ENCODE data around the gene ARHGEF39. TPM values are rescaled to one million over a fixed set of nuclear protein-coding genes. Genes with fewer than 3 reads are reported as not detected.
"Not testable (repeated sequence)": the region's sequence is repeated elsewhere in the genome, so short reads cannot be mapped to it uniquely, and the experiment has no call there.

Gene ARHGEF39
- polyA plus RNA-seq, 3 donors from 2014 or later = 0.92 to 1.9 (median 1.1) TPM

GRCh38 chr9:35650341-35651158 is 14.4 kb downstream of the ARHGEF39 start, which contains the start of gene SIT1:
TSS of gene SIT1 (minus strand) at chr9:35650931. CDS start at chr9:35650853, 78 bp downstream.
- Mint-ChIP-seq H3K36me3 (no peaks in the 10 kb centered on the region), H3K27me3 (ENCODE audit: low read depth in 3 of 3) (peaks cover 10 to 18% (median 10%) of the 10 kb centered on the region in 3 donors), H3K4me3 (no peak within 1 kb of the TSS), H3K4me1 (peaks cover 45 to 51% of the 10 kb centered on the region in 2 donors), H3K9me3 (no peaks in the 10 kb centered on the region), H3K27ac (peak within 1 kb of the TSS in 3 of 6 donors; percentile 15 to 50 (median 37))
- no peak for DNase-seq

GRCh38 chr9:35649431-35650340 is 15.3 kb downstream of the ARHGEF39 start:
- H3K4me1 Mint-ChIP-seq = peaks cover 47 to 57% of the 10 kb centered on the region in 2 donors
- H3K27me3 Mint-ChIP-seq (ENCODE audit: low read depth in 3 of 3) = peaks cover 10 to 18% (median 10%) of the 10 kb centered on the region in 3 donors
- peak overlapping the region in 3 of 5 donors; percentile 25 to 41 (median 30) for H3K4me3 Mint-ChIP-seq
- no peak for DNase-seq
- H3K9me3 Mint-ChIP-seq = no peaks in the 10 kb centered on the region
- H3K36me3 Mint-ChIP-seq = no peaks in the 10 kb centered on the region
- peak overlapping the region in 4 of 6 donors; percentile 60 to 79 (median 72) for H3K27ac Mint-ChIP-seq

DNA sequence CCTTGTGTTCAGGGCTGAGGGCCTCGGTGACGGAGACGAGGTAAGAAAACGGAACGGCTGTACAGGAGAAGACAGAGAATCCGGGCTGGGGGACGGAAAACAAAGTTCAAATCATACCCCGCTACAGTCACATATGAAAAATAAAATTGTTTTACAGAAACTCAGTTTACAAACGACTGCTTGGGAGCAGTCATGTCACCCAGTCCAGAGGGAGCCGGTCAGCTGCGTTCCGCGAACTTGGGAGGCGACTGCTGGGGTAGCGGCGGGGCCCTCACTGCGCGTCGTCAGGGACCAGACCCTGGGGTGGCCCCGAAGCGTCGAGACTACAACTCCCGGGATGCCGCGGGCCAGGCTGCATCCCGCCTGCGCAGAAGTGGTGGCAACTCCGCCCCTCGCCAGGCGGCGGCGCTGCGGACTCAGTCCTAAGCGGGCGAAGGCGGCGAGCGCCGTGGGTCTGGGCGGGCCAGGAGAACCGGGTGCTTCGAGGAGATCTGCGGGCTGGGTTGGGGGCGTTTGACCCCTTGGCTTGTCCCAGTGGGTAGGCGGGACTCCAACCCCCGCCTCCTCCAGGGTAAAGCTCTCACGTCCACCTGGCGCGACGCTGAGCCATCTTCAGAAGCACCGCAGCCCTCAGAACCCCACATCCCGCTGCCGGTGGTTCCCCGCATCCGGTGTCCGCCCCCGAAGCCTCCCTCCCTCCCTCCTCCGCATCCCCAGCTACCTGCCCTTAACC is 18.3 kb downstream of the ARHGEF39 start:
- Mint-ChIP-seq H3K36me3 (peaks cover 0 to 4% (median 4%) of the 10 kb centered on the region in 3 donors), H3K4me1 (peaks cover 57 to 73% of the 10 kb centered on the region in 2 donors), H3K27me3 (ENCODE audit: low read depth in 3 of 3) (peaks cover 10 to 18% (median 10%) of the 10 kb centered on the region in 3 donors), H3K9me3 (no peaks in the 10 kb centered on the region), H3K4me3 (peak overlapping the region; percentile 92 to 100 (median 96)), H3K27ac (peak overlapping the region; percentile 97 to 99 (median 98))
- peak; percentile 91 to 92 (median 91) for DNase-seq

GRCh38 chr9:35646153-35646532 is 18.9 kb downstream of the ARHGEF39 start:
- DNase-seq = no peak
- Mint-ChIP-seq H3K4me3 (peak overlapping the region; percentile 92 to 100 (median 96)), H3K27ac (peak overlapping the region; percentile 97 to 99 (median 98)), H3K36me3 (peaks cover 0 to 5% (median 4%) of the 10 kb centered on the region in 3 donors), H3K9me3 (no peaks in the 10 kb centered on the region), H3K4me1 (peaks cover 62 to 73% of the 10 kb centered on the region in 2 donors), H3K27me3 (ENCODE audit: low read depth in 3 of 3) (peaks cover 10 to 18% (median 10%) of the 10 kb centered on the region in 3 donors)

GRCh38 chr9:35645736-35646135 is 19.3 kb downstream of the ARHGEF39 start:
- DNase-seq = not testable (repeated sequence)
- peak overlapping the region; percentile 92 to 100 (median 96) for H3K4me3 Mint-ChIP-seq
- peaks cover 66 to 76% of the 10 kb centered on the region in 2 donors for H3K4me1 Mint-ChIP-seq

GRCh38 chr9:35643046-35643445 is 21.9 kb downstream of the ARHGEF39 start:
- no peak for DNase-seq
- no peak overlapping the region for H3K4me3 Mint-ChIP-seq
- H3K27ac Mint-ChIP-seq = peak overlapping the region in 3 of 6 donors; percentile 3 to 53 (median 28)

More at GRCh38 chr9:35645736-35646135, 19.3 kb downstream of the ARHGEF39 start:
- not testable (repeated sequence) for H3K9me3 Mint-ChIP-seq, H3K36me3 Mint-ChIP-seq
- peaks cover 10 to 18% (median 10%) of the 10 kb centered on the region in 3 donors for H3K27me3 Mint-ChIP-seq (ENCODE audit: low read depth in 3 of 3)
- H3K27ac Mint-ChIP-seq = peak overlapping the region; percentile 97 to 99 (median 98)

DNA sequence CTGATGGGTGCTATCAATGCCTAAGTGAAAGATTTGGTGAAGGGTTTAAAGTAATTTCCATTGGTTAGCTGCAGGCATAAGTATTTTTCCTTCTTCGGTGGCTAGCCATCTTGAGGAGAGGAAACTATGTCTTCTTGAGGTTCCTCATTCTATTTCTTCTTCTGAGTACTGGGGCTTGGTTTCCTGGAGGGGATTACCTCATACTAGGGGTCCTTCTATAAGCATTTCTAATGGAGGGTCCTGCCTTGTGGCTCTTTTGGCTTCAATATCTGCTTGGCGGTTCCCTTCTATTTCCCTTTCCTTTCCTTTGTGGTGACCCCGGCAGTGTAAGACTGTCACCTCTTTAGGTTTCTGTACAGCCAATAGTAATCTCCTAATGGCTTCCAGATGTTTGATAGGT is 23.5 kb downstream of the ARHGEF39 start:
- not testable (repeated sequence) for H3K27me3 Mint-ChIP-seq (ENCODE audit: low read depth in 3 of 3); DNase-seq; H3K9me3 Mint-ChIP-seq
- Mint-ChIP-seq H3K4me1 (peaks cover 76 to 88% of the 10 kb centered on the region in 2 donors), H3K4me3 (peak overlapping the region in 2 of 5 donors; percentile 14 to 57), H3K36me3 (peaks cover 10 to 16% (median 12%) of the 10 kb centered on the region in 3 donors), H3K27ac (peak overlapping the region in 5 of 6 donors; percentile 21 to 85 (median 55))

More at GRCh38 chr9:35643046-35643445, 21.9 kb downstream of the ARHGEF39 start:
- H3K4me1 Mint-ChIP-seq = peaks cover 72 to 85% of the 10 kb centered on the region in 2 donors
- H3K36me3 Mint-ChIP-seq = peaks cover 9 to 16% (median 10%) of the 10 kb centered on the region in 3 donors
- peaks cover 10 to 15% (median 10%) of the 10 kb centered on the region in 3 donors for H3K27me3 Mint-ChIP-seq (ENCODE audit: low read depth in 3 of 3)
- H3K9me3 Mint-ChIP-seq = no peaks in the 10 kb centered on the region

DNA sequence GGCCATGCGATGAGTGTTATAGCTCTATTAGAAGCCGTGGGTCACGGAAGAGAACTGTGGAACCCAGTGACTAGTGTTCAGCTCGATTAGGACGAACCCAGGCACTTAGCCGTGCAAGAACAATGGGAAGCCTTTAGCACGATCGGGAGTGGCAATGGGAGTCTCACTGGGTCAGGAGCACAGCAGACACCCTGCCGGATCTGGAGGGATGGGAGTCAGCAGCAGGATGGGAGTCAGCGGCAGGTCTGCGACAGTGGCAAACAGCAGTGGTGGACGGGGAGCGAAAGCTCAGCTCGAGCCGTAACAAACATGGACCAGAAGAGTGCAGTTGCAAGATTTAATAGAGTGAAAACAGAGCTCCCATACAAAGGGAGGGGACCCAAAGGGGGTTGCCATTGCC is 24.6 kb downstream of the ARHGEF39 start:
- not testable (repeated sequence) for H3K27me3 Mint-ChIP-seq (ENCODE audit: low read depth in 3 of 3)
- peaks cover 76 to 88% of the 10 kb centered on the region in 2 donors for H3K4me1 Mint-ChIP-seq

GRCh38 chr9:35639631-35640030 is 25.4 kb downstream of the ARHGEF39 start:
- Mint-ChIP-seq H3K27ac (peak overlapping the region; percentile 95 to 98 (median 97)), H3K36me3 (peaks cover 10 to 16% (median 12%) of the 10 kb centered on the region in 3 donors), H3K27me3 (ENCODE audit: low read depth in 3 of 3) (peaks cover 0 to 2% (median 0%) of the 10 kb centered on the region in 3 donors), H3K4me3 (peak overlapping the region; percentile 59 to 91 (median 75)), H3K4me1 (peaks cover 79 to 91% of the 10 kb centered on the region in 2 donors), H3K9me3 (no peaks in the 10 kb centered on the region)
- no peak for DNase-seq

More for the DNA sequence above, 24.6 kb downstream of the ARHGEF39 start:
- H3K9me3 Mint-ChIP-seq, DNase-seq: not testable (repeated sequence)
- H3K4me3 Mint-ChIP-seq = peak overlapping the region in 2 of 5 donors; percentile 45 to 56
- H3K36me3 Mint-ChIP-seq = peaks cover 10 to 16% (median 12%) of the 10 kb centered on the region in 3 donors
- peak overlapping the region; percentile 30 to 97 (median 80) for H3K27ac Mint-ChIP-seq

DNA sequence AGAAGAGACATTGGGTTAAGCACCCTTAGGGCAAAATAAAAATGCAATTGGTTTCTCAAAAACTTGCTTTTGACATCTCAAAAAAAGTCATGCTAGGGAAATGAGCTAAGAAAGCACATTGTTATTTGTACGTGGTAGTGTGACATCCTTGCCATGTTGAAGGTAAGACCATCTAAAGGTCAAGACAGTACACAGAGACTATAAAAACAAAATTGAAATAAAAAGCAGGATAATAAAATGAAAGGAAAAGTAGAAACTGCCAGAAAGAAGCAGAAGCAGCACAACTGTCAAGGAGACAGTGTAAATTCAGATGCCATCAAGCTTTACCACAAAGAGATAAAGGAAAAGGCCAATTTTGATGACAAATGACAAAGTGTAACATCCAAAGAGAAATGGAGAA is 25.8 kb downstream of the ARHGEF39 start:
- DNase-seq = peak in 1 of 3 donors; percentile 28
- not testable (repeated sequence) for H3K9me3 Mint-ChIP-seq; H3K27me3 Mint-ChIP-seq (ENCODE audit: low read depth in 3 of 3)
- Mint-ChIP-seq H3K36me3 (peaks cover 10 to 12% (median 12%) of the 10 kb centered on the region in 3 donors), H3K4me1 (peaks cover 77 to 89% of the 10 kb centered on the region in 2 donors), H3K4me3 (peak overlapping the region; percentile 59 to 91 (median 75)), H3K27ac (peak overlapping the region; percentile 95 to 98 (median 97))

DNA sequence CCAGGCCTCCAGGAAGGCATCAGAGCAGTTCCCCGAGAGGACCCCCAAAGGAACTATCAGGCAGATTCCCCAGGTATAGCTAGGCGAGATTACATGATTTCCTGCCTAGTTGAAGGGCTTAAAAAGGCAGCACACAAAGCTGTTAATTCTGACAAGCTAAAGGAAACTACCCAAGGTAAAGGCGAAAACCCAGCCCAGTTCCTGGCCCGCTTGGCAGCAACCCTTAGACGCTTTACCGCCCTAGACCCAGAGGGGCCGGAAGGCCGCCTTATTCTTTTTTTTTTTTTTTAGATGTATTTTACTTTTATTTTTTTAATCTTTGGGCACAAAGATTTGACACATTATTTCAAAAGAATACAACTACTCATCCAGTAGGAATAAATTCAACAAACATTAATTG is 26.2 kb downstream of the ARHGEF39 start:
- Mint-ChIP-seq H3K36me3 (peaks cover 10 to 16% (median 11%) of the 10 kb centered on the region in 3 donors), H3K27ac (peak overlapping the region; percentile 95 to 98 (median 97)), H3K4me3 (peak overlapping the region; percentile 59 to 91 (median 75)), H3K4me1 (peaks cover 77 to 87% of the 10 kb centered on the region in 2 donors)
- not testable (repeated sequence) for H3K27me3 Mint-ChIP-seq (ENCODE audit: low read depth in 3 of 3); H3K9me3 Mint-ChIP-seq
- peak; percentile 64 to 68 (median 68) for DNase-seq

DNA sequence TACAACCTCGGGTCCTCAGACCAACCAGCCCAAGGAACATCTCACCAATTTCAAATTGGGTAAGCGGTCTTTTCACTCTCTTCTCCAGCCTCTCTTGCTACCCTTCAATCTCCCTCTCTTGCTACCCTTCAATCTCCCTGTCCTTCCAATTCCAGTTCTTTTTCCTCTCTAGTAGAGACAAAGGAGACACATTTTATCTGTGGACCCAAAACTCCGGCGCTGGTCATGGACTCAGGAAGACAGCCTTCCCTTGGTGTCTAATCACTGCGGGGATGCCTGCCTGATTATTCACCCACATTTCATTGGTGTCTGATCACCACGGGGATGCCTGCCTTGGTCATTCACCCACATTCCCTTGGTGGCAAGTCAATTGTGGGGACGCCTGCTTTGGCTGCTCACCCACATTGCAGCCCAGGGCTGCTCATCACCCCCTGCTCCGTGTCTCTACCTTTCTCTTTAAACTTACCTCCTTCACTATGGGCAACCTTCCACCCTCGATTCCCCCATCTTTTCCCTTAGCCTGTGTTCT is 27.5 kb downstream of the ARHGEF39 start:
- not testable (repeated sequence) for H3K9me3 Mint-ChIP-seq; H3K27me3 Mint-ChIP-seq (ENCODE audit: low read depth in 3 of 3); DNase-seq
- Mint-ChIP-seq H3K4me3 (peak overlapping the region; percentile 71 to 91 (median 76)), H3K4me1 (peaks cover 71 to 76% of the 10 kb centered on the region in 2 donors), H3K36me3 (peaks cover 6 to 22% (median 11%) of the 10 kb centered on the region in 3 donors), H3K27ac (peak overlapping the region; percentile 95 to 98 (median 97))
